NCI-H2227 (cell line): Measurements from ENCODE around the gene DCAF15.

Source experiments
- DNase-seq: peaks from one replicate; lab custom pipeline; 2025; ENCODE audit not compliant: unreplicated experiment; lab: John Stamatoyannopoulos, UW

Gene DCAF15

DNA sequence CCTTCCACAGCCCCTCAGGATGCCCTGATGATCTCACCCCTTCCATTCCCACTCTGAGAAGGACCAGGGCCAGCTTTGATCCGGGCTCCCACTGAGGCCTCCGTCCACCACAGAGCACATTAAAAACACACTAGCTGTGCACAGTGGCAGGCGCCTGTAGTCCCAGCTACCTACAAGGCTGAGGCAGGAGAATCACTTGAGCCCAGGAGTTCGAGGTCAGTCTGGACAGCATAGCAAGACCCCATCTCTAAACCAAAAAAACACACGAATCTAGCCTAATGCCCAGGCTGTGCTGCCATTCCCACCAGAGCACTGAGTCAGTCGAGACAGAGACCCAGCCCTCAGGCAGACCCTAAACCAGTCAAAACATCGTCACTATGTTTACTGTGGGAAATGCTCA, 39.7 kb downstream of the DCAF15 start:
- DNase-seq: no peak

DNA sequence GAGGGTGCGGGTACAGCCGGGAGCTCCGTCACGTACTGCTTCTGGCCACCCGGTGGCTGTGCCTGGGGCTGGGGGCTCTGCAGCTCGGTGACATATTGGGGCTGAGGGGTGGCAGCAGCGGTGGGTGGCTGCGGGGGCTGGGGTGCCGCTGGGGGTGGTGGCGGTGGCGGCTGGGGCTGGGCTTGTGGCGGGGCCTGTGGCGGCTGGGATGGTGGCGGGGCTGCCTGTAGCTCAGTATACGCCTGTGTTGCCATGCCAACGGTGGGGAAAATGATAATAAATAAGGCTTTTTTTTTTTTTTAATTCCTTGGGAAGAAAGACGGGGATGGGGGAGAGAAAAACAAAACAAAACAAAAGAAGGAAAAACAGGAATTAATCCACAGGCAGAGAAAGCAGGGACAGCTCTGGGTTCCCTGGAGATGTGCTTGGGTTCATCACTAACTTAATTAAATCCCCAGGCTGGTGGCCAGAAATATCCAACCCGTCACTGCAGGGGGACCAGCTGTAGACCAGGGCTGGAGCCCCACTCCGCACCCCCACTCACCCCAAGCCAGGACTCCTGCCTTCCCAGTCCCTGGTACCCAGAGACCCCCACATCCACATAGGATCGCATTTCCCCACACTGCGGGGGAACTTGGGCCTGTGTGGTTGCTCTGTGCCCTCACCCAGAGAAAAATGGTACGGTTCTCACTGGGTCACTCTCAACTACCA, 41.4 kb downstream of the DCAF15 start:
- DNase-seq: peak; percentile 42

DNA sequence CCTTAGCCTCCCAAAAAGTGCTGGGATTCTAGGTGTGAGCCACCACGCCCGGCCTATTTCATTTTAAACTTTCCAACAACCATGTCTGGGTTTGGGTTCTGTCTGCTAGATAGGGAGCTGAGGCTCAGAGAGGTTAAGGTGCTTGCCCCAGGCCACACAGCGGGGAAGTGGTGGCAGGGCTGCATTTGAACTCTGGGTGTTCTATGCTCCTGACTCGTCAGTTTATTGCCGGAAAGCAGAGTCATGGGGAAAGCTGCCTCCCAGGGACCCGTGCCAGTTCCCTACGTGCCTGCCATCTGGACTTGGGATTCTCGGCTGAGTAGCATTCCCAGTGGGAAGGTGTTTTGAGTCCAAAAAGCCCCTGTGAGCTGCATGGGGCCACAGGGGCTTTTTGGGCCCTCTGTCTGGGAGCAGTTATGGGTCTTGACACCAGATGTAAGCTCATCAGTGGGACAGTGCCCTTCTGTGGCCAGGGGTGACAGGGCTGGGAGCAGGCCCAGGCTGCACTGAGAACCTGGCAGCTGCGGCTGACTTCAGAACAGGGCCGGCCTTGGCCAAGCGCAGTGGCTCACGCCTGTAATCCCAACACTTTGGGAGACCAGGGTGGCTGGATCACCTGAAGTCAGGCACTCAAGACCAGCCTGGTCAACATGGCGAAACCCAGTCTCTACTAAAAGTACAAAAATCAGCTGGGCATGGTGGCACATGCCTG, 42.9 kb downstream of the DCAF15 start:
- no peak for DNase-seq

DNA sequence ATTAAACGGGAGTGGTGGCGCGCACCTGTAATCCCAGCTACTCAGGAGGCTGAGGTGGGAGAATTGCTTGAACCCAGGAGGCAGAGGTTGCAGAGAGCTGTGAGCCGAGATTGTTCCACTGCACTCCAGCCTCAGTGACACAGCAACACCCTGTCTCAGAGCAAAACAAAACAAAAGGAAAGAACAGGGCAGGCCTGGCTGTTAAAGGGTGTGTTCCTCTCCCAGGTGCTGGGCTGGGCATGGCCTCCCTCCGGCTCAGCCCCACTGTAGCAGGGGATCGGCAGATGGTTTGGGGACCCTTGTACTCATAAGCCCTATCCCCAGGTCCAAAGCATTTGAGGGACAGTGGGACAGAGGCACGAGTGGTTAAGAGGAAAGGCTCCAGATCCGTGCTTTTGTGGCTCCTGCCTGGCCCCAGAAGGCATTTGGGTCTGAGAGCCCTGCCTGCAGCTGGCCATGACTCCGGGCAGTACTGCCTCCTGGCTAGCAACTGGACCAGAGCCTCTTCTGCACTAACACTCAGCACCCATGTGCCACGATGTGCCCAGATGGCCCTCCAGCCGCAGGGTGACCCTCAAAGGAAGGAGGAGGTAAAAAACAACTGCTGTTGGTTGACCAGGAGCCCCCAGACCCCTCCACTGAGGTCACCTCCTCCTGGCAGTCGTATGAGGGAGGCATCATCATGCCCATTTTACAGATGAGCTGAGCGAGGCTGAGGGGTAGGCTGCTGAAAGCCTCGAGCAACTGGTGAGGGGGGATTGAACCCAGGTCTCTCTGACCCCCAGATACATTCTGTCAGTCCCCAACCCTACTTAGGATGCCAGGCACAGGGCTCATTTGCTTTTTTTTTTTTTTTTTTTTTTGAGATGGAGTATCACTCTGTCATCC, 43.8 kb downstream of the DCAF15 start:
- DNase-seq: no peak

DNA sequence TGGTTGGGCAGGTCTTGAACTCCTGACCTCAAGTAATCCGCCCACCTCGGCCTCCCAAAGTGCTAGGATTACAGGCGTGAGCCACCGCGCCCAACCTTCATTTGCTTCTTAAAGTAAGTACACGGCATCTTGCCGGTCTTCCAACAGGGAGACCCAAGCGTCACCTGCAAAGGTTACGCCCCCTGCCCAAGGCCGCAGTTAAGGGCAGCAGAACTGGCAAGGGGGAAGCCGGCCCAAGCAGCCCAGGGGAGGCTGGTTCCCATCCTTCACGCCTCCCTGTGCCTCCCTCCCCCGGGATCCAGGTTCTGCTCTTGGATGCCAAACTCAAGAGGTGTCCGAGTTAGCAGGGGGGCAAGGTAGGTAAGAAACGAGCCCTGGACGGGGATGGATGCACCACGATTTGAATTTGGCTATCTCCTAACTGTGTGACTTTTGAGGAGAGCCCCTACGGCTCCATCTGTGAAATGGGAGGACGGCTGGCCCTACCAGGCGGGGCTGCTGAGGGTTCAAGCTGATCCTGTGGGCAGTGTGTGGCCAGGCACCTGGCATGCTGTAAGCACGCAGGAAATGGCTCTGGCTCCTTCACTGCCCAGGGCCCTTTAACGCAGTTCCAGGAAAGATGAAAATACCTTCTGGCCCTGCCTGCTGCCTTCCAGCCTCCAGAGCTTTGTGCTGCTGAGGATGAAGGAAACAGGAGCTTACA, 44.8 kb downstream of the DCAF15 start:
- DNase-seq: no peak

DNA sequence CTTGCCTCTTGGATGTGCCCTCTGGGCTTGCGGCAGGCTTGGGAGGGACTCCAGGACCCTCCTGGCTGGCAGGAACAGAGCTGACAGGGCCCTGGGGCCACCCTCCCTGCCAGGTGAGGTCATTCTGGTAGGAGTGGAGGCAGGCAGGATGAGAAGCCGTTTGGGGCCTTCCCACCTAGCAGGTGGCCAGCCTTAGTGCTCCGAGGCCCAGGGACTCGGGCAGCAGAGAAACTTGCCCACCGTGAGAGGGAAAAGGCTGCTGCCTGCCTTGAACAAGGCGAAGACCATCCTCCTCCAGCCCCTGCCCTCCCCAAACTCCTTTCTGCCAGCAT, 45.3 kb downstream of the DCAF15 start:
- no peak for DNase-seq

DNA sequence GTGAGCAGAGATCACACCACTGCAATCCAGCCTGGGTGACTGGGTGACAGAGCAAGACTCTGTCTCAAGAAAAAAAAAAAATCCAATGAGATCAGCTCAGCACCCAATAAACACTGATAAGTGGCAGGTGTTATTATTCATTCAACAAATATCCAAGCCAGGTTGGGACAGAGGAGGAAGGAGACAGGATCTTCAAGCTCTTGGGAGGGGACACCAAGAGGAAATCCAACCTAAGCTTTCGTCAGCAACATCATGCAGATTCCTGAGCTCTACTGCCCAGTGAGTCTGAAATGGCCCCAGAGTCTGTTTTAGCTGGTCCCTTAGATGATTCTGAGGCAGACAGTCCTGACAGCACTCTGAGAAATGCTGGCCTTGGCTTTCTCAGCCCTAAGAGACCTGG, 46.1 kb downstream of the DCAF15 start:
- no peak for DNase-seq

GRCh38 chr19:13999085-13999484, 46.8 kb downstream of the DCAF15 start:
- DNase-seq: no peak

- DNase-seq: no peak
Observed at GRCh38 chr19:14000691-14001375, 48.5 kb downstream of the DCAF15 start.

DNA sequence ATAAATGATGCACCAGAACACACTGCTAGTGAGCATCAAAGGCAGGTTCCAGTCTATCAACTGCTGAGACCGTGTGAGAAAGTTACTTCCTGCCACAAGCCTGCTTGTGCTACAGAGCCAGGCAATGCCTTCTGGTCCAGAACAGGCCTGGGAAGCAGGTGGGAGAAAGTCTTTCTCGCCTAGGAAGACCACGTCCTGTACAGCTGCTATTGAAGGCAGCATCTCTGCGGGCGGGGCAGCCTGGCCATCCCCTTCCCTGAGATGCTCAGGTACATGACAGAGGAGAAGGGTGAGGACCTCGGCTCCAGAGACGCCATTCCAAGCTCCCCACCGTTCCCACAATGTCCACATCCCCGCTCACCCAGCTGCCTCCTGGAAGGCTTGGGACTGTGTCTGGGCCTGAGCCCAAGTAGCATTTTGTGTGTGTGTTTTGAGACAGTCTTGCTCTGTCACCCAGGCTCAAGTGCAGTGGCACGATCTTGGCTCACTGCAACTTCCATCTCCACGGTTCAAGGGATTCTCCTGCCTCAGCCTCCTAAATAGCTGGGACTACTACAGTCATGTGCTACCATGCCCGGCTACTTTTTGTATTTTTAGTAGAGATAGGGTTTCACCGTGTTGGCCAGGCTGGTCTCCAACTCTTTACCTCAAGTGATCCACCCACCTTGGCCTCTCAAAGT, 50.4 kb downstream of the DCAF15 start:
- DNase-seq: no peak

DNA sequence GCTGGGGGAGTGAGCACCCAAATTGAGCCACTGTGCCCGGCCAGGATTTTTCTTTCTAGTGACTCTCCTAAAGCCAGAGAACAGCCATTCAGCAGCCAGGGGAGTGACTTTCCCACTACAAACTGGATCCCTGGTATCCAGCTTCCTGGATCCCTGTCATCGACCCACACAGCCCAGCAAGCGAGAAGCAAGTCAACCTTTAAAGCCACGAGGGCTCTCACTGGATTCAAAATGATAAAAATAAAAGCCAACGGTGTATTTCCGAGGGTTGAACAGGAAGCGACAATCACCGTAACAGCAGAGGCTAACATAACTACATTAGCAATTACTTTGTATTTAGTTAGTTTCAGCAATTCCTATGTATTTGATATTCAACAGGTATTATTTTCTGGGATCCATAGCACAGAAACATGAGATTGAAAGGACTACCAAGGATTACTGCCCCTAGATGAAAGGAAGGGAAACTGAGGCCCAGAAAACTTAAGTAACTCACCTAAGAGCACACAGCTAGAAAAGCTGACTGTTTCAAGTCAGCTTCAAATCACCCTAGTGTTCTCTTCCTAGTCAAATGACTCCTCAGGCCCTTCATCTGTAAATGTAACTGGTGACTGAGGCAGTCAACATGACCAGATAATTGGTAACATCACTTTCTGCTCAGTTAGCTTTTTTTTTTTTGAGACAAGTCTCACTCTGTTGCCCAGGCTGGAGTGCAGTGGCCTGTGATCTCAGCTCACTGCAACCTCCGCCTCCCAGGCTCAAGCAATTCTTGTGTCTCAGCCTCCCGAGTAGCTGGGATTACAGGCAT, 51.1 kb downstream of the DCAF15 start:
- no peak for DNase-seq

- DNase-seq: no peak
Observed at GRCh38 chr19:14004619-14005348, 52.5 kb downstream of the DCAF15 start.

DNA sequence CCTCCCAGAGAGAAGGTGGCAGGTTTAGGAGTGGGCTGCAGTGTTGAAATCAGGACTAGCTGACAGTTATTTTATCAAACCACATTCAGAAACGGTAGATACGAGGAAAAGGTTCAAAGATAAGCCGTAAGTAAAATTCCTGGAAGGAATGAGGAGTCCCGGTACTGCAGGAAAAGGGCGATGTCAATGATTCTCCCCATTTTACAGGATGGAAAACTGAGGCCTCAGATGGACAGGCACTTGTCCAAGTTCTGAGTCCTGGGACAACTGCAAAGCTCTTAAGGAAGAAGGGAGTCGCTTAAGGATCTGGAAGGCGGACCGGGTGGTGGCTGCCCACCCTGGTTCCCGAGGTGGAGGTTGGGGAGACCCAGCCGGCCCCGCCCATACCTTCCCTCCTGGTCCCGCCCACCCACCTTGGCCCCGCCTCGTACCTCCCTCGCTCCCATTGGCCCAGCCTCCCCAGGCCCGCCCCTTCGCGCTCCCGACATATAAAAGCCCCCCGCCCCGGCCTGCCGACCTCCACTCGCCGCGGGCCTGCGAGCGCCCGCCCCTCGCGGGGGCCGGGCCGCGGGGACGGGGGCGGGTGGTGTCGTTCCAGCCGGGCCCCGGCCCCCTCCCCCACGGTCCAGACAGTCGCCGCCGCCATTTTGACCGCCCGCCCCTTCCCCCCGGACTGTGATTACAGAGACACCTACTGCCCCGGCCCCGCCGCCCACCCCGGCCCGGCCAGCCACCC, 53.2 kb downstream of the DCAF15 start:
- DNase-seq: peak; percentile 89

- DNase-seq: peak; percentile 97
Observed at GRCh38 chr19:14006085-14006765, 53.9 kb downstream of the DCAF15 start, which contains the start of gene RFX1. TSS of gene RFX1 (minus strand) at chr19:14006320. CDS start at chr19:13993843, 12,477 bp downstream.

GRCh38 chr19:14006766-14007562, 54.7 kb downstream of the DCAF15 start:
- peak; percentile 97 for DNase-seq
